Measurements from ENCODE around the gene KCNQ4.

KCNQ4 gene

DNA sequence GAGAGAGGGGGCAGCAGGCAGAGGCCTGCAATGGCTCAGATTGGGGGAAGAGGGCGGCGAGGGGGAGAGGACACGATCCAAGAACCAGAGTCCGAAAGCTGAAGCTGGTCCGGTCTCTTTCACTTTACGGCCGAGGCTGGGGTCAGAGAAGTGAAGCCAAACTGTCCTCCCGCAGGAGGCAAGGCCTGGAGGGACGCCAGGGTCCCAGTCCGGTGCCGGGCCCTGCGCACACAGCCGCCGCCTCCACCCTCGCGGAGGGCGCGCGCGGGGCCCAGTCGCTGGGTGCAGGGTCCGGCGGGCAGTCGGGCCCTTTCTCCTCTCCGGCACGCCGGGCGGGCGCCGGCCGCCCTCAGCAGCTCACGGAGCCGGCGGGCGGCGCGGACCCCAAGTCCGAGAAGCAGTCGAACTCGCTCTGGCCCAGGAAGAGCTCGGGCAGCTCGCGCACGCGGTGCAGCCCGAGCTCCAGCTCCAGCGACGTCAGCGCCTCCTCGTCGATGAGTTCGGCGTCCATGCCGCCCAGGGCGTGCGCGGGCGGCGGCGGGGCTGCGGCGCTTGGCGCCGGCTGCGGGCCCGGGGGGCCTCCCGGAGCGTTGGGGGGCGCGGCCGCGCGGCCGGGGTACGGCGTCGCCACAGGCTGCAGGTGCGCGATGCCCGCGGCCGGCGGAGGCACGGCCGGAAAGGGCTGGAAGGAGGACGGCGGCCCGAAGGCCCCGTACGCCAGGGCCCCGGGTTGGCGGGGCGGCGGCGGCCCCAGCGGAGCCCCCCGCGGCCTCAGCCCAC lies 77.8 kb downstream of the KCNQ4 start:
- Histone ChIP-seq H3K27ac (ENCODE audit: poor library complexity, severe bottlenecking) (peak overlapping the region; percentile 98), H3K4me1 (ENCODE audit: insufficient read depth, poor library complexity, severe bottlenecking) (peaks cover 15% of the 10 kb centered on the region), H3K36me3 (ENCODE audit: low read depth) (no peaks in the 10 kb centered on the region), H3K9me3 (ENCODE audit: severe bottlenecking) (no peaks in the 10 kb centered on the region), H3K27me3 (ENCODE audit: insufficient read depth, poor library complexity, severe bottlenecking) (no peaks in the 10 kb centered on the region), H3K4me3 (ENCODE audit: severe bottlenecking) (peak overlapping the region; percentile 85)
- DNase-seq (ENCODE audit: low spot score) = no peak
- TF ChIP-seq, protein P1, sequence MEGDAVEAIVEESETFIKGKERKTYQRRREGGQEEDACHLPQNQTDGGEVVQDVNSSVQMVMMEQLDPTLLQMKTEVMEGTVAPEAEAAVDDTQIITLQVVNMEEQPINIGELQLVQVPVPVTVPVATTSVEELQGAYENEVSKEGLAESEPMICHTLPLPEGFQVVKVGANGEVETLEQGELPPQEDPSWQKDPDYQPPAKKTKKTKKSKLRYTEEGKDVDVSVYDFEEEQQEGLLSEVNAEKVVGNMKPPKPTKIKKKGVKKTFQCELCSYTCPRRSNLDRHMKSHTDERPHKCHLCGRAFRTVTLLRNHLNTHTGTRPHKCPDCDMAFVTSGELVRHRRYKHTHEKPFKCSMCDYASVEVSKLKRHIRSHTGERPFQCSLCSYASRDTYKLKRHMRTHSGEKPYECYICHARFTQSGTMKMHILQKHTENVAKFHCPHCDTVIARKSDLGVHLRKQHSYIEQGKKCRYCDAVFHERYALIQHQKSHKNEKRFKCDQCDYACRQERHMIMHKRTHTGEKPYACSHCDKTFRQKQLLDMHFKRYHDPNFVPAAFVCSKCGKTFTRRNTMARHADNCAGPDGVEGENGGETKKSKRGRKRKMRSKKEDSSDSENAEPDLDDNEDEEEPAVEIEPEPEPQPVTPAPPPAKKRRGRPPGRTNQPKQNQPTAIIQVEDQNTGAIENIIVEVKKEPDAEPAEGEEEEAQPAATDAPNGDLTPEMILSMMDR (IDR thresholded peaks at IDR 0.05; ENCODE audit: poor library complexity, severe bottlenecking) = no peak
- ATAC-seq (ENCODE audit: low read depth) = no peak

DNA sequence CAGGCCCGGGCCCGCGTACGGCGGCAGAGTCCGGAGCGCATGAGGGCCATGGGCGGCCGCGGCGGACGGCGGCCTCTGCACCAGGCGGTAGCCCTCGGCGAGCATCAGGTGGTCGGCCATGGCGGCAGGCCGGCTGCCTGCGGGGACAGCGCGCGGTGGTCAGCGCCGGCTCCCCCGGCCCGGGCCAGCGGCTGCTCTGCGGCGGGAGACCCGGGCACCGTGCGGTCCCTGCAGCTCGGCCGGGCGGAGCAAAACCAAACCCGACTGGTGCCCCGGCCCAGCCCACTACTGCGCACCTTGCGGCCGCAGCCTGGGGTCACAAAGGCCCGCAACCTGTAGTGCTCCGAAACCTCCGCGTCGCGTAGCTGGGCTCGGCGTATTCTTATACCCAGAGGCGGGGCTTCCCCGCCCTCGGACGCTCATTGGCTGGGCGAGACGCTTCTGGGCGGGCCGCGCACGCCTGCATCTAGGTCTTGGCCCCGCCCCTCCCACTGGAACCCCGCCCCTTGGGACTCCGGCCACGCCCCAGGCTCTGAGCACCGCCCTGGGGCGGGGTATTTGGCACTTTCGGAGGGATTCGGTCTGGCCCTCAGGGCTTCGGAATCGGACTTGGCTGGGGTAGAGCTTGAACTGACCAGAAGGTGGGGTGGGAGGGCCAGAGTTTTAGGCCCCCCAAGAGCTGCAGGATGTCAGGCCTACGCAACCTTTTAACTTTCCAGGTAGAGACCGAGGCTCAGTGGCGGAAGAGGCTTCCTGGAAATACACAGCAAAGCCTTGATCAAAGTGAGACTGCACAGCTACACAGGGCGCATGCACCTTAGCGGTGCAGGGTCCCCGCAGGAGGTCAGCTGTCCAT lies 78.6 kb downstream of the KCNQ4 start, which contains the start of gene CITED4:
Gene CITED4 (minus strand): TSS at position 356 of the 856 bp plus-strand sequence. CDS start 236 bp downstream, at position 120.
- ATAC-seq (ENCODE audit: low read depth) = peak; percentile 88
- no peaks in the 10 kb centered on the region for H3K27me3 ChIP-seq (ENCODE audit: insufficient read depth, poor library complexity, severe bottlenecking)
- H3K4me1 ChIP-seq (ENCODE audit: insufficient read depth, poor library complexity, severe bottlenecking) = peaks cover 15% of the 10 kb centered on the region
- H3K4me3 ChIP-seq (ENCODE audit: severe bottlenecking) = peak within 1 kb of the TSS; percentile 85
- H3K9me3 ChIP-seq (ENCODE audit: severe bottlenecking) = no peaks in the 10 kb centered on the region
- TF ChIP-seq, protein P1 (IDR thresholded peaks at IDR 0.05; ENCODE audit: poor library complexity, severe bottlenecking) = peak; percentile 87
- H3K27ac ChIP-seq (ENCODE audit: poor library complexity, severe bottlenecking) = peak within 1 kb of the TSS; percentile 98
- DNase-seq (ENCODE audit: low spot score) = peak; percentile 91
- no peaks in the 10 kb centered on the region for H3K36me3 ChIP-seq (ENCODE audit: low read depth)

DNA sequence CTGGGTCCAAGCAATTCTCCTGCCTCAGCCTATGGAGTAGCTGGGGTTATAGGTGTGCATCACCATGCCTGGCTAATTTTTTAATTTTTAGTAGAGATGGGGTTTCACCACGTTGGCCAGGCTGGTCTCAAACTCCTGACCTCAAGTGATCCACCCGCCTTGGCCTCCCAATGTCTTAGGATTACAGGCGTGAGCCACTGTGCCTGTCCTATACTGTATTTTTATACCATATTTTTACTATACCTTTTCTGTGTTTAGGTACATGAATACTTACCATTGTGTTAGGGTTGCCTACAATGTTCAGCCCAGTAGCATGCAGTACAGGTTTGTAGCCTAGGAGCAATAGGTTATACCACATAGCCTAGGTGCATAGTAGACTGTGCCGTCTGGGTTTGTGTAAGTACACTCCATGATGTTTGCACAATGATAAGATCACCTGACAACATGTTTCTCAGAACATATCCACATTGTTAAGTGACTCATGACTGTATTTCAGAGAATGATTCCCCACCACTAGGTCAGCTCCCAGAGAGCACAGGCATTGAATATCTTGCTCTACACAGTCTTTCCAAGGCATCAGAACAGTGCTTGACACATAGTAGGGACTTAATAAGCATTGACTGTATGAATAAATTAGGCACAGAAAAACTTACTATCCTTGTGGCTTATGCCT lies 84.6 kb downstream of the KCNQ4 start:
- no peaks in the 10 kb centered on the region for H3K9me3 ChIP-seq (ENCODE audit: severe bottlenecking)
- TF ChIP-seq, protein P1 (IDR thresholded peaks at IDR 0.05; ENCODE audit: poor library complexity, severe bottlenecking) = no peak
- H3K27me3 ChIP-seq (ENCODE audit: insufficient read depth, poor library complexity, severe bottlenecking) = no peaks in the 10 kb centered on the region
- peak; percentile 96 for ATAC-seq (ENCODE audit: low read depth)
- no peaks in the 10 kb centered on the region for H3K36me3 ChIP-seq (ENCODE audit: low read depth)
- no peak for DNase-seq (ENCODE audit: low spot score)
- peak overlapping the region; percentile 98 for H3K27ac ChIP-seq (ENCODE audit: poor library complexity, severe bottlenecking)
- H3K4me3 ChIP-seq (ENCODE audit: severe bottlenecking) = no peak overlapping the region
- H3K4me1 ChIP-seq (ENCODE audit: insufficient read depth, poor library complexity, severe bottlenecking) = peaks cover 28% of the 10 kb centered on the region

DNA sequence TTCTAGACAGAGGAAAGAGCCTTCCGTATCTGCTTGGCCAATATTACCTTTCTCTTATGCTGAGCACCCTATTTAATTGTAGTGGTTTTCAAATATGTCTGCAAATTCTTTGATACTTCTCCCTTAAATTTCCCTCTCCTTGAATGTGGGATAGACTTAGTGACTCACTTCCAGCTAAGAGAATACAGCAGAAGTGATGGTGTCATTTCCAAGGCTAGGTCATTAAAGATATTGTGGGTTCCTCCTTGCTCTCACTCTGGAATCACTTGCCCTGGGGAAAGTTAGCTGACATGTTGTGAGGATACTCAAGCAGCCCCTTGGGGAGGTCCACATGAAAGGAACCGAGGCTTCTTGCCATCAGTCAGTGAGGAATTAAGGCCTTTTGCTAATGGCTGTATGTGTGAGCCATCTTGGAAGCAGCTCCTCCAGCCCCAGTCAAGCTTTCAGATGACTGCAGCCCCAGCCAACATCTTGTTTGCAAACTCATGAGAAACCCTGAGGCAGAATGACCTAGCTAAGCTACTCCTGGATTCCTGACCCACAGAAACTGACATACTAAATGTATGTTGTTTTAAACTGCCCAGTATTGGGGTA lies 86.6 kb downstream of the KCNQ4 start:
- no peaks in the 10 kb centered on the region for H3K27me3 ChIP-seq (ENCODE audit: insufficient read depth, poor library complexity, severe bottlenecking)
- DNase-seq (ENCODE audit: low spot score) = no peak
- no peaks in the 10 kb centered on the region for H3K9me3 ChIP-seq (ENCODE audit: severe bottlenecking)
- H3K36me3 ChIP-seq (ENCODE audit: low read depth) = no peaks in the 10 kb centered on the region
- no peak overlapping the region for H3K4me3 ChIP-seq (ENCODE audit: severe bottlenecking)
- H3K27ac ChIP-seq (ENCODE audit: poor library complexity, severe bottlenecking) = peak overlapping the region; percentile 98
- H3K4me1 ChIP-seq (ENCODE audit: insufficient read depth, poor library complexity, severe bottlenecking) = peaks cover 23% of the 10 kb centered on the region
- ATAC-seq (ENCODE audit: low read depth) = no peak
- TF ChIP-seq, protein P1 (IDR thresholded peaks at IDR 0.05; ENCODE audit: poor library complexity, severe bottlenecking) = no peak
